Stomach (tissue), 4 donors: ENCODE measurements around the gene ZNF691.

Experiments
- CTCF ChIP-seq, 7 experiments: fragments of 450-650 bp in 4 of 7; fragments of 200-600 bp in 3 of 7; sonication (generic) in 3 of 7; IDR thresholded peaks; one replicate each; pipeline ENCODE4 v1.5.1; 2016 to 2019; ENCODE audit warnings: antibody characterized with exemption in 7 of 7, control low read depth in 2 of 7, mild to moderate bottlenecking in 1 of 7
- EP300 ChIP-seq: sonication (generic); formaldehyde crosslinking; IDR thresholded peaks from one replicate; pipeline ENCODE4 v1.6.1; 2017; ENCODE audit warnings: antibody characterized with exemption
- POLR2A ChIP-seq, 4 donors: fragments of 450-650 bp; IDR thresholded peaks; one replicate each; pipeline ENCODE4 v1.6.1; 2016; ENCODE audit warnings: antibody characterized with exemption in 4 of 4, control low read depth in 2 of 4, mild to moderate bottlenecking in 1 of 4, moderate library complexity in 1 of 4

- no peak for TF ChIP-seq CTCF (IDR thresholded peaks at IDR 0.05)
- no peak for TF ChIP-seq POLR2A (IDR thresholded peaks at IDR 0.05)
- no peak for TF ChIP-seq EP300
These were observed 27.3 kb downstream of the ZNF691 start for GRCh38 chr1:42873670-42874069.
